ENCODE data around the gene IFRD1.
"Not testable (repeated sequence)": the region's sequence is repeated elsewhere in the genome, so short reads cannot be mapped to it uniquely, and the experiment has no call there.

Gene IFRD1

DNA sequence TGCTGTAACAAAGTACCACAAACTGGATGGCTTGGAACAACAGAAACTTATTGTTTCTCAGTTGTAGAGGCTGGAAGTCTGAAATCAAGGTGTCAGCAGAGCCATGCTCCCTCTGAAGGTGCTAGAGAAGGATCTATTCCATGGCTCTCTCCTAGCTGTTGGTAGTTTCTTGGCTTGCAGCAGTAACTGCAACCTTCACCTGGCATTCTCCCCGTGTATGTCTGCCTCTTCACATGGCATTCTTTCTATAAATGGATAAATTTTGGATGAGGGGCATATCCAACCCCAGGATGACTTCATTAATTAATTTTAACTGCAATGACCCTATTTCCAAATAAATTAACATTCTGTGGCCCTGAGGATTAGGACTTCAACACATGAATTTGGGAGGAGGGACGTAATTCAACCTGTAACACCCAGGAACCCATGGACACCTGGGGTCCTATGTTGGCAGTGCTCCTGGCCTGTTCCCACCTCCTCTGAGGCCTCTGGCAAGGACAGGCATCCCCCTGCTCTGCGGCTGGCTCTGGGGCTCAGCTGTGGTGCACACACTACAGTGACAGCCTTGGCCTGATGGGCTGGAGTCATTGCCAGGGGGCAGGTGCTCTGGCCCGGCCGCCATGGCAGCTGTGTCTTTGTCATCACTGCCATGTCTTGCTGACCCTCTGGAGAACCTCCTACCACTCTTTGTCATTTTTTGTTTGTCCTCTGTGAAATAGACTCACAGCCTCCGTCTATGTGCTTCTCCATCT is 61.4 kb downstream of the IFRD1 start:
- DNase-seq (ENCODE audit: insufficient read length, low spot score): no peak
- FAIRE-seq: no peak

DNA sequence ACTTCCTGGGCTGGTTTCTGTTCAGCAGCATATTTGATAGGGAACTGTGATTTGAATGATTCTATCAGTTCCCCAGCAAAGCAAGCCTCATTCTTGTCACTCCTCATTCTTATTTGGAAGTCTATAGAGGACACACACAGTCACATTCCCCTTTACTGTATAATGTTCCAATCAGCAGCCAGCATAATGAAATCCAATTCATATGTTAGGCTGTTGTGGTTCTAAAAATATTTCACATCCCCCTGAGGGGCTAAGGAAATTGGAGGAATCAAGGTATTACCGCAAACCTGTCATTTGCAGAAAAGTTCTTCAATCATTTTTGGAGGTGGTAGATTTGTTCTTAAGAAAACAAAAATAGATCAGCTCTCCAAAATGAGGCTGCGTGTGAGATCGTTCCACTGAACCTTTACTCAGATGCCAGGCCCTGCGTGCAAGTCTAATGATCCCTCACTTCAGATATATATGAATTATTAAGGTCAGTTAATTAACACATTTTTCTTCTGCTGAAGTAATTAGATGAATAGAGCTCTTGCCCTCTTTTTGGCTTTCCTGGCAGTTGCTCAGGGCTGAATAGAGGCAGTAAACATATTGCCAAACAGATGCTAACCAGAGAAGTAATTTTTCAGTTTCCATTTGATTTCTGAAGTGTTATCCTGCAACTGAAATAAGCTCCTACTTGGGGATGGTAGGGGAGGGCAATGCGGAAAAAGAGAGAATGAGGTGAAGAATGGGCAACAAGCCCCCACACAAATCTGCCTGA is 62.4 kb downstream of the IFRD1 start:
- DNase-seq (ENCODE audit: insufficient read length, low spot score) (no peak), FAIRE-seq (no peak)

DNA sequence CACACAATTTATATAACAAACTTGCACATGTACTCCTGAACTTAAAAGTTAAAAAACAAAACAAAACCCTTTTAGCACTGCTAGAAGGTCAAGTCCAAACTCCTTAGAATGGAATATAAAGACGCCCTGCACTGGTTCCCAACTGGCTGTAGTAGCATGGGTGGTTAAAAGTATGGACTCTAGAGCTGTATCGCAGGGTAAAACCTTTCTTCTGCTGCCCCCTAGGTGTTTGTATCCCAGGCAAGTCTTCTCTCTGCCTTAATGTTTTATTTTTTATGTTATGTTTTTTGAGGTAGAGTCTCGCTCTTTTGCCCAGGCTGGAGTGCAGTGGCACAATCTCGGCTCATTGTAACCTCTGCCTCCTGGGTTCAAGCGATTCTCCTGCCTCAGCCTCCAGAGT is 65.7 kb downstream of the IFRD1 start:
- FAIRE-seq: no peak

DNA sequence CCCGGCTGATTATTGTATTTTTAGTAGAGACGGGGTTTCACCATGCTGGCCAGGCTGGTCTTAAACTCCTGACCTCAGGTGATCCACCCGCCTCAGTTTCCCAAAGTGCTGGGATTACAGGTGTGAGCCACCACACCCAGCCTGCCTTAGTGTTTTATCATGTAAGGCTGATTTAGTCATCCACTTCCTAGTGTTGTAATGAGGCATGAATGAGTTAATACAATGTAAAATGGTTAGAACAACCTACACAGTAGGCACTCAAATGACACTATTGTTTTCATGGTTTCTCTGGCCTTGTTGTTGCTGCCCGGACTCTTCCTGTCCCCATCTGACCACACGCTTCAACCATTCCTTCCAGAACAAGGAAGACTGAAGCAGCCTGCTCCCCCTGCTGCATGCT is 66.2 kb downstream of the IFRD1 start:
- not testable (repeated sequence) for DNase-seq (ENCODE audit: insufficient read length, low spot score); FAIRE-seq

More for the DNA sequence above, 65.7 kb downstream of the IFRD1 start:
- DNase-seq (ENCODE audit: insufficient read length, low spot score): no peak

DNA sequence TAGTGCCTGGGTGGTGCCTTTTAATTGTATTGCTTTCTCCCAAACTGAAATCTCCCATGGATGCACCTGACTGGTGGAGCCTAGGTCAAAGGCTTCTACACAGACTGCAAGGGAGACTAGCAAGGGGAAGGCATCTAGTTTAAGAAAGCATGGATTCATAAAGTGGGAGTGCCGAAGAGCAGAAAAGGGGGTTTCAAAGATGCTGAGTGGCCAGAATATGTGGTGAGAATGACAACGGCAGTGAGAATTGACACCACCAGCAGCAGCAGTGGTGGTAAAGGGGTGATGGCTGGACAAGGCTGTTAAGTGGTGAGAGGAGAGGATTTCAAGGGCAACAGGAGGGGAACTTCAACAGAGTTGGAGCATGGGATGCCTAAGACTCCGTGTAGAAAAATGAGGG is 67.2 kb downstream of the IFRD1 start:
- no peak for FAIRE-seq
- no peak for DNase-seq (ENCODE audit: insufficient read length, low spot score)

- FAIRE-seq (no peak), DNase-seq (ENCODE audit: insufficient read length, low spot score) (no peak)
These were observed 70.5 kb downstream of the IFRD1 start for GRCh38 chr7:112520787-112521186.

- DNase-seq (ENCODE audit: insufficient read length, low spot score): no peak
- no peak for FAIRE-seq
These were observed 71.7 kb downstream of the IFRD1 start for GRCh38 chr7:112521942-112522341.

GRCh38 chr7:112523871-112524270 is 73.6 kb downstream of the IFRD1 start:
- DNase-seq (ENCODE audit: insufficient read length, low spot score) (no peak), FAIRE-seq (no peak)
